Activated CD8-positive, alpha-beta memory T cell treated with anti-CD3 and anti-CD28 coated beads, Interleukin-2, amount 50 U/mL, for 24 hours (primary cell): ENCODE data around the gene CFAP20DC.
A peak's percentile ranks its signal among the peaks of the same experiment; 100 is the strongest.
"Not testable (repeated sequence)": the region's sequence is repeated elsewhere in the genome, so short reads cannot be mapped to it uniquely, and the experiment has no call there.

Experiments used
- DNase-seq: peaks from one replicate; pipeline ENCODE4 v3.0.0-alpha.2; 2020; ENCODE audit errors: extremely low read depth

Gene CFAP20DC

GRCh38 chr3:58963928-58964503 is 85.8 kb downstream of the CFAP20DC start:
- no peak for DNase-seq

GRCh38 chr3:58962816-58963215 is 87.0 kb downstream of the CFAP20DC start:
- DNase-seq: no peak

GRCh38 chr3:58962040-58962651 is 87.7 kb downstream of the CFAP20DC start:
- DNase-seq: no peak

- no peak for DNase-seq
These were observed 94.5 kb downstream of the CFAP20DC start for GRCh38 chr3:58955308-58955707.

GRCh38 chr3:58953288-58953687 is 96.5 kb downstream of the CFAP20DC start:
- DNase-seq: no peak

DNA sequence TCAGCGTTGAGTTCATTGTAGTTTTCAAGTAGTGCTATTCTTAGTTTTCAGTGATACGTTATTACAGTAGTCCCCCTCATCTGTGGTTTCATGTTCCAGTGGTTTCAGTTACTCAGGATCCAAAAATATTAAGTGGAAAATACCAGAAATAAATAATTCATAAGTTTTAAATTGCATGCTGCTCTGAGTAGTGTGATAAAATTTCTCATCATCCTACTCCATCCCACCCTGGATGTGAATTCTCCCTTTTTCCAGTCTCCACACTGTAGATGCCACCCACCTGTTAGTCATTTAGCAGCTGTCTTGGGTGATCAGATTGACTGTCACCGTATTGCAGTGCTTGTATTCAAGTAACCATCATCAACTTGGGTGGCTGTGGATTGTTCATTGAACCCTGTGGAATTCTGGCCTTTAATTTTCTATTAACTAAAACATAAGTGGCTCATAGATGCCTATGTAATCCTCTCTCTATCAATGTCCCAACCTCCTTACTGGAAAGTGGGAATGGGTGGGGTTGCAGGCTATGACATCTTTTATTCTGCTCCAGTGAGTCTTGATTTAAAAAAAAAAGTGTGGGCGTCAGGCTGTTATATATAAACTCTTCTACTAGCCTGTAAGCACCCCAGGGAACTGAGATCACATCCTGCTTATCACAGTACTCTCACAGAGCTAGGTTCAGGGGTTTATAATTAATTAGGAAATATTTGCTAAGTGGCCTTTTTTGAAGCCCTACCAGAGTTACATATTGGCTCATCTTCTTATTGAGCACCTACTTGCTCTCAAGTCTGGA is 97.5 kb downstream of the CFAP20DC start:
- DNase-seq: no peak

DNA sequence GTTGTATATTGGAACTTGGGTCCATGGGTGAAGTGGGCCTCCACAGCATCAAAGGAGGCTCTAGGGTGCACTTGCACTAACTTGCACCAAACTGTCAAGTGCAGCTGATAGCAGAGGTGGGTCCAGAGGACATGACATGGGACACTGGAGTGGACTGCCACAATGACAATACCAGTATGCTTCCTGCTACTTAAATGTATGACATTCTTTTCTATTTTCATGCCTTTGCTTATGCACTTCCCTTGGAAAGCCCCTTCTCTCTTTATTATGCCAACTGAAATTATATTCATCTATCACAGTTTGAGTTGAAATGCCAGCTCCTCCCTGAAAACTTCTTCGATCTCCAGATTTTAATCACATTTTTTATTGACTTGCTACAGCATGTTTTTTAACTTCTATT is 101.8 kb downstream of the CFAP20DC start:
- no peak for DNase-seq

- DNase-seq: no peak
These were observed 103.0 kb downstream of the CFAP20DC start for GRCh38 chr3:58946875-58947274.

- no peak for DNase-seq
These were observed 111.8 kb downstream of the CFAP20DC start for GRCh38 chr3:58938057-58938456.

GRCh38 chr3:58924578-58924977 is 125.2 kb downstream of the CFAP20DC start:
- DNase-seq: no peak

DNA sequence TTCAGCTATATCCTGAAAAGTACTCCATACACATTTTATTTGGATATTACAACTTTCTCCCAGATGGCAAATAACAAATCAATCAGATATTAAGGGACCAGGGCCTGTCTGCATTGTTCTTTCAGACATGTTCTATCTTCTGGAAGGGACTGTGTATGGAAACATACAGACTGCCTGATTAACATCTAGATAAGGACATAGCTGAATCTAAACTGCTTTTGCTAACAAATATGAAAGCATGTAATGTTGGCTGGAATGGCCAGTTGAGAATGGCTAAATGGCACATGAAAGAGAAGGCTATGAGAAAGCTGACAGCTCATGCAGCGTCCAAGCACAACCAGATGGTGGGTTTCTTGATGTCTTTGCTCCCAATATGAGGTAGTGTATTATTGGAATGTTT is 149.4 kb downstream of the CFAP20DC start:
- no peak for DNase-seq

GRCh38 chr3:58899953-58900298 is 149.9 kb downstream of the CFAP20DC start:
- DNase-seq: no peak

DNA sequence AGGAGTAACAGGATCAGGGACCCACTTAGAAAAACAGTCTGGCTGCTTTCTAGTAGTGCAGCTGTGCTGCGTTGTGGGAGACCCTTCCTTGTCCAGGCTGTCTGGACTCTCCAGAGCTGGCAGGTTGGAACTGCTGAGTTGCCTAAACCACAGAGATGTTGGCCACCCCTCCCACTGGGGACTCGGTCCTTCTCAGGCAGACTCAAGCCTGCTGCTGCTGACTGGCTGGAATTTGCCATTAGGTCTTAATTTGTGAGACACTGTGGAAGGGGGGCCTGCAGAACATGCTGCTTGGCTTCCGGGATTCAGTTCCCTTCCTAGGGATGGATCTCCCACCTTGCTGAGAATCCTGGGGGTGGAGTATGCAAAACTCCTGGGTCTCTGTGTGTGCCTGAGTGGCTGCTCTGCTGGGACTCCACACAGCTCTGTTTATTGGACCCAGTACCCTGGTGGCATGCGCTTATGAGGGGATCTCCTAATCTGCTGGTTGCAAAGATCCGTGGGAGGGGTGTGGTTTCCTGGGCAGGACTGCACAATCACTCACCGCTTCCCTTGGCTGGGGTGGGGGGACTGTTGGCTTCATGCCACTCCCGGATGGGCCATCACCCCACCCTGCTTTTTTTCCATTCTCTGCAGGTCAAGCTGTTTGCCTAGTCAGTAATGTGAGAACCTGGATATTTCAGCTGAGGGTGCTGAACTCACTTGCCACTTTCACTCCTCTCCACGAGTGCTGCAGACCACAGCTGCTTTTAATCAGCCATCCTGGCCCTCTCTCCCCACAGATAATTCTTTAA is 150.5 kb downstream of the CFAP20DC start:
- DNase-seq: peak; percentile 15

DNA sequence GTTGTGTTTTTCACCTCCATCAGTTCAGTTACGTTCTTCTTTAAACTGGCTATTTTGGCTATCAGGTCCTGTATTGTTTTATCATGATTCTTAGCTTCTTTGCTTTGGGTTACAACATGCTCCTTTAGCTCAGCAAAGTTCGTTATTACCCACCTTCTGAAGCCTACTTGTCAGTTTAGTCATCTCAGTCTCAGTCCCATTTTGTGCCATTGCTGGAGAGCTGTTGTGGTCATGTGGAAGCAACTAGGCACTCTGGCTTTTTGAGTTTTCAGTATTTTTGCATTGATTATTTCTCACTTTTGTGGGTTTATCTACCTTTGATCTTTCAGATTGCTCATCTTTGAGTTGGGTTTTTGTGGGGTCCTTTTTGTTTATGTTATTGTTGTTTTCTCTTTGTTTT is 151.3 kb downstream of the CFAP20DC start:
- DNase-seq: no peak

GRCh38 chr3:58897646-58898045 is 152.2 kb downstream of the CFAP20DC start:
- no peak for DNase-seq

GRCh38 chr3:58895678-58896077 is 154.1 kb downstream of the CFAP20DC start:
- DNase-seq: not testable (repeated sequence)

DNA sequence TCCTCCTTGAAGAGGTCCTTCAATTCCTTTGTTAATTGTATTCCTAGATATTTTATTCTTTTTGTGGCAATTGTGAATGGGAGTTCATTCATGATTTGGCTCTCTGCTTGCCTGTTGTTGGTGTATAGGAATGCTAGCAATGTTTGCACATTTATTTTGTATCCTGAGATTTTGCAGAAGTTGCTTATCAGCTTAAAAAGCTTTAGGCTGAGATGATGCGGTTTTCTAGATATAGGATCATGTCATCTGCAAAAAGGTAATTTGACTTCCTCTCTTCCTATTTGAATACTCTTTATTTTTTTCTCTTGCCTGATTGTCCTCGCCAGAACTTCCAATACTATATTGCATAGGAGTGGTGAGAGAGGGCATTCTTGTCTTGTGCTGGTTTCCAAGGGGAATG is 157.3 kb downstream of the CFAP20DC start:
- DNase-seq: not testable (repeated sequence)

GRCh38 chr3:58888087-58888486 is 161.7 kb downstream of the CFAP20DC start:
- no peak for DNase-seq

GRCh38 chr3:58884453-58884852 is 165.4 kb downstream of the CFAP20DC start:
- DNase-seq: no peak

DNA sequence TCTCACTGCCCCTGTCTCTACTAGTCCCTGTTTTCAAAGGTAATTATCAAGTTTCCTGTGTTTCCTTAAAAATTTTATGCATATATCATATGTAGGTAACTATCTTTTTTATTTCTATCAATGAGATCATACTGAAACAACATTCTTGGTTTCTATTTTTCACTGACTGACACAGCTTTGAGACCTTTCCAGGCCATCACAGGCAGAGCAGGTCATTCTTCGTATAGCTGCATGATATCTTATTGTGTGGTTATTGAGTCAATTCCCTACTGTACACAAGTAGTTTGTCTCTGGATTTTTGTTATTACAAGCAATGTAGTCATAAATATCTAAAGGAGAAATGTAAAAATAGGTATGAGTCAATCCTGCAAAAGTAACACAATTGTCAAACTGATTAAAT is 169.6 kb downstream of the CFAP20DC start:
- DNase-seq: no peak

- DNase-seq: no peak
These were observed 175.0 kb downstream of the CFAP20DC start for GRCh38 chr3:58874795-58875194.

DNA sequence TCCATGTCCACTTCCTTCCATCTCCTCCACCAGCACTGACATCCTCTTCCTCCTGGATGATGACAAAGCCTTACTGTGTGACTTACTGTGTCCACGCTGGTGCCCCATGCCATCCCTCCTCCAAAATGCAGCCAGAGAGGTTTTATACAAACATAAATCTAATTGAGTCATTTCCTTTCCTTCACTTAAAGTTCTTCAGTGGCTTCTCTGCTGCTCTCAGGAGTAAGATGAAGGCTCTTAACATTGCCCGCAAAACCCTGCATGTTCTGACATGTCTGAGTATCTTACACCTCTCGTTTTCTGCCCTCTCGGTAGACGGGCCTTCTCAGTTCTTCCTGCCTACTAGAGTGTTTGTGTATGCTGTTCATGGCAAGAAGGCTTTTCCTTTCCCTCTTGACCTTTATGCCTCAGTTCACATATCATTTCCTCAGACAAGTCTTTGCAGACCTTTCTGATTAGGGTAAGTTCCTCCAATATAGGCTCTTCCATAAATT is 175.5 kb downstream of the CFAP20DC start:
- DNase-seq: no peak
